ENCODE data around the gene C2CD2L. TPM values are rescaled to one million over a fixed set of nuclear protein-coding genes. Genes with fewer than 3 reads are reported as not detected.

The C2CD2L gene
- total and polyA plus RNA-seq, 2 of the 13 experiments (the other 11 are each of a cell fraction or from before 2014, with no cell fraction given) = 3.7 to 5.5 TPM

DNA sequence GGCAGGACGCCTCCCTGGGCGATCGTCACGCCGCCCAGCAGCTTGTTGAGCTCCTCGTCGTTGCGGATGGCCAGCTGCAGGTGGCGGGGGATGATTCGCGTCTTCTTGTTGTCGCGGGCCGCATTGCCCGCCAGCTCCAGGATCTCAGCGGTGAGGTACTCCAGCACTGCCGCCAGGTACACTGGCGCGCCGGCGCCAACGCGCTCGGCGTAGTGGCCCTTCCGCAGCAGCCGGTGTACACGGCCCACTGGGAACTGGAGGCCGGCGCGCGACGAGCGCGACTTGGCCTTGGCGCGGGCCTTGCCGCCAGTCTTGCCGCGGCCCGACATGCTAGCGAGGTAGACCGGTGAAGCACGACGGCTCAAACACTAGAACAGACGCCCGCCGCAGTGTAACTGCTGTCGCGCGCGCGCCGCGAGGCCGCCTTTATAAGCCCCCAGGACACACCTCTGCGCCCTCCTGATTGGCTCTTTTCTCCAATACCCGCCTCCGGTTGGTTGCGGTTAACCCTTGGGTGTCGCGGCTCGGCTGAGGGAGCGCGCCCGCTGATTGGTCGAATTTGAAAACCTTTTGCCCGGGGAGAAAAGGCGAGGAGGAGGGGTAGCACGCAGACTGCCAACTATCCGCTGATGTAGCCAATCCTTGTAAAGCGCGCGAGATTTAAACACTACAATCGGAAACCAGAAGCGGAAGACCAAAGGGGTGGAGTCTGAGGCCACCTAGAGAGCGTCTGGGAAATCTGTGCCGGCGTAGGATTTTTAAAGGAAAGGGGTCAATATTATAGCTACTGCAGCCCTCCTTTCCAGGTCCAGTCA lies 11.9 kb upstream of the C2CD2L start (continued):
- TF ChIP-seq, protein P1, sequence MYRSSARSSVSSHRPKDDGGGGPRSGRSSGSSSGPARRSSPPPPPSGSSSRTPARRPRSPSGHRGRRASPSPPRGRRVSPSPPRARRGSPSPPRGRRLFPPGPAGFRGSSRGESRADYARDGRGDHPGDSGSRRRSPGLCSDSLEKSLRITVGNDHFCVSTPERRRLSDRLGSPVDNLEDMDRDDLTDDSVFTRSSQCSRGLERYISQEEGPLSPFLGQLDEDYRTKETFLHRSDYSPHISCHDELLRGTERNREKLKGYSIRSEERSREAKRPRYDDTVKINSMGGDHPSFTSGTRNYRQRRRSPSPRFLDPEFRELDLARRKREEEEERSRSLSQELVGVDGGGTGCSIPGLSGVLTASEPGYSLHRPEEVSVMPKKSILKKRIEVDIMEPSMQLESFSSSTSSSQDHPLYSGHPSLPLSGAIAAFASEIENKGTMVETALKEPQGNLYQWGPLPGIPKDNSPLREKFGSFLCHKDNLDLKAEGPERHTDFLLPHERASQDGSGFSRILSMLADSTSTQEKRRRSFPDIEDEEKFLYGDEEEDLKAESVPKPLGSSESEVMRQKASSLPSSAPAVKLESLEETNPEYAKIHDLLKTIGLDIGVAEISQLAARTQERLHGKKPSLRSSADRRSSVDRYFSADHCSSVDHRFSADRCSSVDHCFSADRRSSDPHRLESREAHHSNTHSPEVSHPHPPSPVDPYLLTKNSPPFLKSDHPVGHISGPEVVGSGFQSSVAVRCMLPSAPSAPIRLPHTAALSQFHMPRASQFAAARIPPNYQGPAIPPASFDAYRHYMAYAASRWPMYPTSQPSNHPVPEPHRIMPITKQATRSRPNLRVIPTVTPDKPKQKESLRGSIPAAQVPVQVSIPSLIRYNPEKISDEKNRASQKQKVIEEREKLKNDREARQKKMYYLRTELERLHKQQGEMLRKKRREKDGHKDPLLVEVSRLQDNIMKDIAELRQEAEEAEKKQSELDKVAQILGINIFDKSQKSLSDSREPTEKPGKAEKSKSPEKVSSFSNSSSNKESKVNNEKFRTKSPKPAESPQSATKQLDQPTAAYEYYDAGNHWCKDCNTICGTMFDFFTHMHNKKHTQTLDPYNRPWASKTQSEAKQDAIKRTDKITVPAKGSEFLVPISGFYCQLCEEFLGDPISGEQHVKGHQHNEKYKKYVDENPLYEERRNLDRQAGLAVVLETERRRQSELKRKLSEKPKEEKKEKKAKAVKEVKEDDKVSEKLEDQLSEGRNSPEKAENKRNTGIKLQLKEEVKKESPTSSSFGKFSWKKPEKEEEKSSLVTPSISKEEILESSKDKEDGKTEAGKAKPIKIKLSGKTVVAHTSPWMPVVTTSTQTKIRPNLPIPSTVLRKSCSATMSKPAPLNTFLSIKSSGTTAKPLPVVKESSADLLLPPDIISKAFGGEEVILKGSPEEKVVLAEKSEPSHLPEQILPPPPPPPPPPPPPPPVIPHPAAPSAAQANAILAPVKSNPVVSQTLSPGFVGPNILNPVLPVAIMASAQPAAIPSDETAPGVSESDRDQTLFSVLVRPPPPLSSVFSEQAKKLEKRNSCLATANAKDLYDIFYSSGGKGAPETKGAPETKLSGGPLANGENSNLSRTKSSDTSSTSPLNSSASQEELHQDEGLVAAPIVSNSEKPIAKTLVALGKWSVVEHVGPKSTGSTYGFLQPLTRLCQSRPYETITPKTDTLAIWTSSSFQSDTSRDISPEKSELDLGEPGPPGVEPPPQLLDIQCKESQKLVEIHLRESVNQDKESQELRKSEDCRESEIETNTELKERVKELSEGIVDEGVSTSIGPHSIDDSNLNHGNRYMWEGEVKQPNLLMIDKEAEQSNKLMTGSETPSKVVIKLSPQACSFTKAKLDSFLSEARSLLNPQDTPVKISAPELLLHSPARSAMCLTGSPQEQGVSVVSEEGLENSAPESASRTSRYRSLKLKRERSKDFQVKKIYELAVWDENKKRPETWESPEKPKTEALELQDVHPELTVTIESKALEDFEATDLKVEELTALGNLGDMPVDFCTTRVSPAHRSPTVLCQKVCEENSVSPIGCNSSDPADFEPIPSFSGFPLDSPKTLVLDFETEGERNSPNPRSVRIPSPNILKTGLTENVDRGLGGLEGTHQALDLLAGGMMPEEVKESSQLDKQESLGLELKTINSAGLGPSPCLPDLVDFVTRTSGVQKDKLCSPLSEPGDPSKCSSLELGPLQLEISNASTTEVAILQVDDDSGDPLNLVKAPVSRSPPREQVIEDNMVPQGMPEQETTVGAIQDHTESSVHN (CRISPR knock-in tag; IDR thresholded peaks at IDR 0.05) = no peak
- TF ChIP-seq, protein P2, sequence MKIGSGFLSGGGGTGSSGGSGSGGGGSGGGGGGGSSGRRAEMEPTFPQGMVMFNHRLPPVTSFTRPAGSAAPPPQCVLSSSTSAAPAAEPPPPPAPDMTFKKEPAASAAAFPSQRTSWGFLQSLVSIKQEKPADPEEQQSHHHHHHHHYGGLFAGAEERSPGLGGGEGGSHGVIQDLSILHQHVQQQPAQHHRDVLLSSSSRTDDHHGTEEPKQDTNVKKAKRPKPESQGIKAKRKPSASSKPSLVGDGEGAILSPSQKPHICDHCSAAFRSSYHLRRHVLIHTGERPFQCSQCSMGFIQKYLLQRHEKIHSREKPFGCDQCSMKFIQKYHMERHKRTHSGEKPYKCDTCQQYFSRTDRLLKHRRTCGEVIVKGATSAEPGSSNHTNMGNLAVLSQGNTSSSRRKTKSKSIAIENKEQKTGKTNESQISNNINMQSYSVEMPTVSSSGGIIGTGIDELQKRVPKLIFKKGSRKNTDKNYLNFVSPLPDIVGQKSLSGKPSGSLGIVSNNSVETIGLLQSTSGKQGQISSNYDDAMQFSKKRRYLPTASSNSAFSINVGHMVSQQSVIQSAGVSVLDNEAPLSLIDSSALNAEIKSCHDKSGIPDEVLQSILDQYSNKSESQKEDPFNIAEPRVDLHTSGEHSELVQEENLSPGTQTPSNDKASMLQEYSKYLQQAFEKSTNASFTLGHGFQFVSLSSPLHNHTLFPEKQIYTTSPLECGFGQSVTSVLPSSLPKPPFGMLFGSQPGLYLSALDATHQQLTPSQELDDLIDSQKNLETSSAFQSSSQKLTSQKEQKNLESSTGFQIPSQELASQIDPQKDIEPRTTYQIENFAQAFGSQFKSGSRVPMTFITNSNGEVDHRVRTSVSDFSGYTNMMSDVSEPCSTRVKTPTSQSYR (CRISPR knock-in tag; IDR thresholded peaks at IDR 0.05; ENCODE audit: borderline replicate concordance) = peak; percentile 58; the same call in 1 of the 2 replicates
- TF ChIP-seq ZZZ3 (CRISPR knock-in tag; IDR thresholded peaks at IDR 0.05; ENCODE audit: borderline replicate concordance) (peak; percentile 33; the same call in 1 of the 2 replicates), ATRX (CRISPR knock-in tag; IDR thresholded peaks at IDR 0.05; ENCODE audit: borderline replicate concordance) (no peak), ETV5 (CRISPR knock-in tag; IDR thresholded peaks at IDR 0.05; ENCODE audit: borderline replicate concordance) (peak; percentile 41), ZKSCAN5 (CRISPR knock-in tag; IDR thresholded peaks at IDR 0.05) (no peak), E2F2 (CRISPR knock-in tag; IDR thresholded peaks at IDR 0.05; ENCODE audit: borderline replicate concordance) (peak; percentile 95), YEATS4 (CRISPR knock-in tag; IDR thresholded peaks at IDR 0.05; ENCODE audit: borderline replicate concordance) (peak; percentile 86), THAP7 (CRISPR knock-in tag; IDR thresholded peaks at IDR 0.05) (0 out of 2 replicates have a peak, but pooled peaks have one; percentile 34)
- TF ChIP-seq, protein P3, sequence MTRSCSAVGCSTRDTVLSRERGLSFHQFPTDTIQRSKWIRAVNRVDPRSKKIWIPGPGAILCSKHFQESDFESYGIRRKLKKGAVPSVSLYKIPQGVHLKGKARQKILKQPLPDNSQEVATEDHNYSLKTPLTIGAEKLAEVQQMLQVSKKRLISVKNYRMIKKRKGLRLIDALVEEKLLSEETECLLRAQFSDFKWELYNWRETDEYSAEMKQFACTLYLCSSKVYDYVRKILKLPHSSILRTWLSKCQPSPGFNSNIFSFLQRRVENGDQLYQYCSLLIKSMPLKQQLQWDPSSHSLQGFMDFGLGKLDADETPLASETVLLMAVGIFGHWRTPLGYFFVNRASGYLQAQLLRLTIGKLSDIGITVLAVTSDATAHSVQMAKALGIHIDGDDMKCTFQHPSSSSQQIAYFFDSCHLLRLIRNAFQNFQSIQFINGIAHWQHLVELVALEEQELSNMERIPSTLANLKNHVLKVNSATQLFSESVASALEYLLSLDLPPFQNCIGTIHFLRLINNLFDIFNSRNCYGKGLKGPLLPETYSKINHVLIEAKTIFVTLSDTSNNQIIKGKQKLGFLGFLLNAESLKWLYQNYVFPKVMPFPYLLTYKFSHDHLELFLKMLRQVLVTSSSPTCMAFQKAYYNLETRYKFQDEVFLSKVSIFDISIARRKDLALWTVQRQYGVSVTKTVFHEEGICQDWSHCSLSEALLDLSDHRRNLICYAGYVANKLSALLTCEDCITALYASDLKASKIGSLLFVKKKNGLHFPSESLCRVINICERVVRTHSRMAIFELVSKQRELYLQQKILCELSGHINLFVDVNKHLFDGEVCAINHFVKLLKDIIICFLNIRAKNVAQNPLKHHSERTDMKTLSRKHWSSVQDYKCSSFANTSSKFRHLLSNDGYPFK (CRISPR knock-in tag; IDR thresholded peaks at IDR 0.05; ENCODE audit: borderline replicate concordance) = peak; percentile 87; the same call in 1 of the 2 replicates

All from HepG2 (cell line).